Fibroblast of skin of scalp (primary cell): ENCODE measurements around the gene DNMT3A.

Experiments
- DNase-seq: peaks from one replicate; pipeline ENCODE4 v3.0.0-alpha.2; 2013

The DNMT3A gene

GRCh38 chr2:25197336-25198208 is 144.2 kb downstream of the DNMT3A start:
- peak; percentile 49 for DNase-seq

GRCh38 chr2:25194576-25195122 is 147.1 kb downstream of the DNMT3A start:
- DNase-seq: no peak

GRCh38 chr2:25190536-25190935 is 151.2 kb downstream of the DNMT3A start:
- no peak for DNase-seq

GRCh38 chr2:25188405-25188804 is 153.3 kb downstream of the DNMT3A start:
- DNase-seq: no peak

- no peak for DNase-seq
Measured at GRCh38 chr2:25187729-25188350, 153.9 kb downstream of the DNMT3A start.

- DNase-seq: no peak
Measured at GRCh38 chr2:25184254-25184653, 157.5 kb downstream of the DNMT3A start.

- no peak for DNase-seq
Measured at GRCh38 chr2:25178976-25179375, 162.7 kb downstream of the DNMT3A start.
